H9 (cell line): ENCODE measurements around the gene IFNA2. TPM values are rescaled to one million over a fixed set of nuclear protein-coding genes. Genes with fewer than 3 reads are reported as not detected.
"Not testable (repeated sequence)": the region's sequence is repeated elsewhere in the genome, so short reads cannot be mapped to it uniquely, and the experiment has no call there.

ENCODE experiments used
- DNase-seq: peaks from one replicate; pipeline ENCODE4 v3.0.0-alpha.2; 2017
- H2AFZ ChIP-seq: one replicate; pipeline ENCODE4 v1.6.1; 2013; ENCODE audit warnings: mild to moderate bottlenecking, low read length, control low read depth, moderate library complexity
- H2AK5ac ChIP-seq: 2 replicates; pipeline ENCODE4 v1.6.1; 2013; ENCODE audit warnings: low read length, control low read depth, mixed read lengths; ENCODE audit not compliant: insufficient read length
- H2BK120ac ChIP-seq: one replicate; pipeline ENCODE4 v1.6.1; 2013; ENCODE audit warnings: low read depth, mild to moderate bottlenecking, low read length, control low read depth, inconsistent platforms; ENCODE audit not compliant: poor library complexity, severe bottlenecking
- H2BK12ac ChIP-seq: 2 replicates; pipeline ENCODE4 v1.6.1; 2013; ENCODE audit warnings: low read length, control low read depth, mixed read lengths, low read depth; ENCODE audit not compliant: insufficient read length
- H2BK15ac ChIP-seq: 2 replicates; pipeline ENCODE4 v1.6.1; 2013; ENCODE audit warnings: low read depth, low read length, control low read depth
- H2BK20ac ChIP-seq: one replicate; pipeline ENCODE4 v1.6.1; 2013; ENCODE audit warnings: low read depth, mild to moderate bottlenecking, low read length, control low read depth, inconsistent platforms; ENCODE audit not compliant: poor library complexity, severe bottlenecking
- H2BK5ac ChIP-seq: 2 replicates; pipeline ENCODE4 v1.6.1; 2013; ENCODE audit warnings: low read length, control low read depth, mixed read lengths; ENCODE audit not compliant: insufficient read length
- H3K14ac ChIP-seq: 2 replicates; pipeline ENCODE4 v1.6.1; 2013; ENCODE audit warnings: low read length, control low read depth; ENCODE audit not compliant: insufficient read depth
- H3K18ac ChIP-seq: 2 replicates; pipeline ENCODE4 v1.6.1; 2013; ENCODE audit warnings: low read depth, mild to moderate bottlenecking, mixed read lengths, low read length, control low read depth; ENCODE audit not compliant: insufficient read length
- H3K23ac ChIP-seq: 2 replicates; pipeline ENCODE4 v1.6.1; 2013; ENCODE audit warnings: low read length, control low read depth, mixed read lengths, low read depth; ENCODE audit not compliant: insufficient read length
- H3K23me2 ChIP-seq: 2 replicates; pipeline ENCODE4 v1.6.1; 2013; ENCODE audit warnings: low read depth, mild to moderate bottlenecking, mixed read lengths, low read length, control low read depth; ENCODE audit not compliant: insufficient read length, poor library complexity, severe bottlenecking
- H3K27ac ChIP-seq: 2 replicates; pipeline ENCODE4 v1.5.1; 2013; ENCODE audit warnings: low read length, control low read depth, mixed read lengths, low read depth; ENCODE audit not compliant: insufficient read length
- H3K27me3 ChIP-seq: 2 replicates; pipeline ENCODE4 v1.6.1; 2013; ENCODE audit warnings: low read length, control low read depth, inconsistent platforms; ENCODE audit not compliant: insufficient read depth
- H3K4ac ChIP-seq: 2 replicates; pipeline ENCODE4 v1.6.1; 2013; ENCODE audit warnings: low read depth, mild to moderate bottlenecking, control low read depth, inconsistent platforms, low read length, moderate library complexity
- H3K4me1 ChIP-seq: 2 replicates; pipeline ENCODE4 v1.6.1; 2013; ENCODE audit warnings: low read length, control low read depth, inconsistent platforms; ENCODE audit not compliant: insufficient read depth
- H3K4me2 ChIP-seq: 2 replicates; pipeline ENCODE4 v1.6.1; 2013; ENCODE audit warnings: low read length, control low read depth, mixed read lengths; ENCODE audit not compliant: insufficient read length, insufficient read depth
- H3K56ac ChIP-seq: 2 replicates; pipeline ENCODE4 v1.6.1; 2013; ENCODE audit warnings: low read depth, mild to moderate bottlenecking, mixed read lengths, low read length, control low read depth; ENCODE audit not compliant: insufficient read length
- H3K79me1 ChIP-seq: 2 replicates; pipeline ENCODE4 v1.6.1; 2013; ENCODE audit warnings: low read depth, mild to moderate bottlenecking, moderate library complexity, low read length, control low read depth, inconsistent platforms; ENCODE audit not compliant: insufficient read depth, poor library complexity, severe bottlenecking
- H3K79me2 ChIP-seq: 2 replicates; pipeline ENCODE4 v1.6.1; 2013; ENCODE audit warnings: low read length, control low read depth, inconsistent platforms; ENCODE audit not compliant: insufficient read depth
- H3K9ac ChIP-seq: 2 replicates; pipeline ENCODE4 v1.6.1; 2013; ENCODE audit warnings: low read length, control low read depth, mixed read lengths; ENCODE audit not compliant: insufficient read length; ENCODE audit errors: extremely low read depth
- H3K9me3 ChIP-seq: one replicate; pipeline ENCODE4 v1.6.1; 2013; ENCODE audit warnings: low read depth, low read length, inconsistent platforms; ENCODE audit not compliant: control insufficient read depth
- H3T11ph ChIP-seq: one replicate; pipeline ENCODE4 v1.6.1; 2013; ENCODE audit warnings: mild to moderate bottlenecking, low read length, control low read depth, inconsistent platforms
- H4K20me1 ChIP-seq: one replicate; pipeline ENCODE4 v1.6.1; 2013; ENCODE audit not compliant: control insufficient read depth, insufficient read length, insufficient read depth
- H4K5ac ChIP-seq: 2 replicates; pipeline ENCODE4 v1.6.1; 2013; ENCODE audit warnings: low read depth, mild to moderate bottlenecking, mixed read lengths, low read length, control low read depth; ENCODE audit not compliant: insufficient read length
- H4K8ac ChIP-seq: replicated peaks from 2 replicates; pipeline ENCODE4 v1.6.1; 2013; ENCODE audit warnings: low read length, control low read depth, mixed read lengths, low read depth; ENCODE audit not compliant: insufficient read length
- H4K91ac ChIP-seq: 2 replicates; pipeline ENCODE4 v1.6.1; 2013; ENCODE audit warnings: low read depth, mild to moderate bottlenecking, moderate library complexity, mixed read lengths, low read length, control low read depth; ENCODE audit not compliant: insufficient read length
- H3K27ac Mint-ChIP-seq, 3 experiments: 2 replicates in 2 of 3; 3 replicates in 1 of 3; pipeline ENCODE4 v1.8.0; 2020 to 2021; ENCODE audit warnings: mixed read lengths in 3 of 3, mild to moderate bottlenecking in 1 of 3, moderate library complexity in 1 of 3
- H3K27me3 Mint-ChIP-seq: 2 replicates; pipeline ENCODE4 v1.8.0; 2021; ENCODE audit warnings: low read depth, mild to moderate bottlenecking, moderate library complexity, mixed read lengths
- H3K36me3 Mint-ChIP-seq, 3 experiments: 2 replicates in 2 of 3; 3 replicates in 1 of 3; pipeline ENCODE4 v1.8.0; 2020 to 2021; ENCODE audit warnings: low read depth in 3 of 3, mixed read lengths in 3 of 3; ENCODE audit not compliant: insufficient read depth in 1 of 3
- H3K4me1 Mint-ChIP-seq, 2 experiments: 2 replicates each; pipeline ENCODE4 v1.8.0; 2020; ENCODE audit warnings: mixed read lengths in 2 of 2
- H3K4me3 Mint-ChIP-seq, 2 experiments: 2 replicates in 1 of 2; 3 replicates in 1 of 2; pipeline ENCODE4 v1.8.0; 2020 to 2021; ENCODE audit warnings: mild to moderate bottlenecking in 2 of 2, mixed read lengths in 2 of 2, moderate library complexity in 1 of 2
- H3K9me3 Mint-ChIP-seq, 2 experiments: 2 replicates in 1 of 2; 3 replicates in 1 of 2; pipeline ENCODE4 v1.8.0; 2020; ENCODE audit warnings: mild to moderate bottlenecking in 2 of 2, mixed read lengths in 2 of 2, moderate library complexity in 1 of 2
- CTCF ChIP-seq: fragments of 200-600 bp; sonication (generic); conservative IDR thresholded peaks from 3 replicates; pipeline ENCODE4 v1.8.0; 2021; ENCODE audit warnings: antibody characterized with exemption, mild to moderate bottlenecking
- WGBS: extraction: QIAGEN DNeasy Blood & Tissue Kit; methylation state at CpG from one replicate; pipeline ENCODE4 v1.1.7; 2013; ENCODE audit warnings: missing lambda C conversion rate, low lambda C conversion rate, mixed read lengths; ENCODE audit not compliant: insufficient read length; ENCODE audit errors: extremely low coverage; 5-methylcytosine and 5-hydroxymethylcytosine counted together
- long read RNA-seq: library from polyadenylated mRNA; unstranded; transcript quantifications from one replicate; pipeline ENCODE4 v2.0.0, GENCODE V29; 2020
- total RNA-seq: library from RNA; stranded (reverse); gene quantifications from 2 replicates; pipeline ENCODE4 v1.2.1, GENCODE V29; 2021

IFNA2 gene
- not detected in 2 replicates for total RNA-seq
- long read RNA-seq, result 0 reads

- Histone ChIP-seq H3K9me3 (no peaks in the 10 kb centered on the region), H4K91ac (no peak within 1 kb of the TSS), H3K4ac (no peak within 1 kb of the TSS), H4K8ac (no peak within 1 kb of the TSS), H3K79me1 (no peaks in the 10 kb centered on the region), H3K4me2 (no peak within 1 kb of the TSS), H2BK120ac (no peak within 1 kb of the TSS), H2AFZ (no peak within 1 kb of the TSS), H3K23me2 (no peaks in the 10 kb centered on the region), H3K27ac (no peak within 1 kb of the TSS), H4K5ac (no peak within 1 kb of the TSS), H2BK5ac (no peak within 1 kb of the TSS), H3K23ac (no peak within 1 kb of the TSS), H3K56ac (no peak within 1 kb of the TSS), H2BK12ac (no peak within 1 kb of the TSS), H3K27me3 (no peaks in the 10 kb centered on the region), H3T11ph (no peak within 1 kb of the TSS), H3K14ac (no peak within 1 kb of the TSS), H3K9ac (no peak within 1 kb of the TSS), H2BK15ac (no peak within 1 kb of the TSS), H3K4me1 (no peaks in the 10 kb centered on the region), H2AK5ac (no peak within 1 kb of the TSS), H3K79me2 (no peaks in the 10 kb centered on the region), H2BK20ac (no peak within 1 kb of the TSS), H4K20me1 (no peaks in the 10 kb centered on the region), H3K18ac (no peak within 1 kb of the TSS)
- no peak within 1 kb of the TSS for H3K4me3 Mint-ChIP-seq
- H3K36me3 Mint-ChIP-seq, result no peaks in the 10 kb centered on the region
- no CpG with 5 or more reads among the region's 1 CpG for WGBS
- no peak for DNase-seq
- peaks cover 9% of the 10 kb centered on the region for H3K27me3 Mint-ChIP-seq
- H3K27ac Mint-ChIP-seq, result no peak within 1 kb of the TSS
- H3K4me1 Mint-ChIP-seq, result peaks cover 9 to 13% of the 10 kb centered on the region in 2 experiments
- H3K9me3 Mint-ChIP-seq, result no peaks in the 10 kb centered on the region; a peak in 1 of 5 replicates
- no peak for TF ChIP-seq CTCF
Measured at GRCh38 chr9:21385131-21385670, at the start of gene IFNA2. TSS of gene IFNA2 (minus strand) at chr9:21385398. CDS start at chr9:21385329, 69 bp downstream.

- H3K18ac ChIP-seq, H4K91ac ChIP-seq, H3K9me3 ChIP-seq, H3K9me3 Mint-ChIP-seq, H3K4me1 Mint-ChIP-seq, DNase-seq, H3K56ac ChIP-seq, H3K23ac ChIP-seq, H3K4me3 Mint-ChIP-seq, H3T11ph ChIP-seq, H3K27me3 ChIP-seq, H3K27ac Mint-ChIP-seq, H2BK20ac ChIP-seq, H3K27ac ChIP-seq, H3K4ac ChIP-seq, H4K20me1 ChIP-seq, H3K9ac ChIP-seq, H3K4me2 ChIP-seq, H2BK15ac ChIP-seq, H2AFZ ChIP-seq, H4K8ac ChIP-seq, H3K23me2 ChIP-seq, H3K36me3 Mint-ChIP-seq, H3K27me3 Mint-ChIP-seq, H4K5ac ChIP-seq, H3K14ac ChIP-seq, H3K79me2 ChIP-seq, H2BK12ac ChIP-seq, H2BK120ac ChIP-seq, H2AK5ac ChIP-seq, H3K79me1 ChIP-seq, H2BK5ac ChIP-seq, H3K4me1 ChIP-seq: not testable (repeated sequence)
- no CpG with 5 or more reads among the region's 7 CpGs for WGBS
Measured at GRCh38 chr9:21435015-21435383, 49.8 kb upstream of the IFNA2 start.
